T-helper 1 cell (primary cell): ENCODE results near the gene PLEKHA6.
"Not testable (repeated sequence)": the region's sequence is repeated elsewhere in the genome, so short reads cannot be mapped to it uniquely, and the experiment has no call there.

Experiments used
- DNase-seq, 5 donors: peaks; one replicate each; pipeline ENCODE4 v3.0.0-alpha.2; 2012 to 2020

PLEKHA6 gene

GRCh38 chr1:204258213-204259115 lies 101.3 kb downstream of the PLEKHA6 start:
- no peak for DNase-seq

- no peak for DNase-seq
Observed at GRCh38 chr1:204257446-204257845, 102.3 kb downstream of the PLEKHA6 start.

GRCh38 chr1:204256531-204256930 lies 103.2 kb downstream of the PLEKHA6 start:
- no peak for DNase-seq

- DNase-seq, result no peak
Observed at GRCh38 chr1:204255966-204256365, 103.8 kb downstream of the PLEKHA6 start.

GRCh38 chr1:204255225-204255624 lies 104.5 kb downstream of the PLEKHA6 start:
- DNase-seq, result no peak

GRCh38 chr1:204254031-204254661 lies 105.6 kb downstream of the PLEKHA6 start:
- DNase-seq, result no peak

GRCh38 chr1:204251926-204252689 lies 107.6 kb downstream of the PLEKHA6 start:
- no peak for DNase-seq

- DNase-seq, result no peak
Observed at GRCh38 chr1:204251286-204251685, 108.4 kb downstream of the PLEKHA6 start.

- DNase-seq, result no peak
Observed at GRCh38 chr1:204250428-204251030, 109.2 kb downstream of the PLEKHA6 start.

- no peak for DNase-seq
Observed at GRCh38 chr1:204249736-204250427, 109.8 kb downstream of the PLEKHA6 start.

- no peak for DNase-seq
Observed at GRCh38 chr1:204248954-204249353, 110.8 kb downstream of the PLEKHA6 start.

GRCh38 chr1:204246876-204247275 lies 112.9 kb downstream of the PLEKHA6 start:
- DNase-seq, result no peak

- DNase-seq, result no peak
Observed at GRCh38 chr1:204242920-204243319, 116.8 kb downstream of the PLEKHA6 start.

- no peak for DNase-seq
Observed at GRCh38 chr1:204241914-204242313, 117.8 kb downstream of the PLEKHA6 start.

- DNase-seq, result no peak
Observed at GRCh38 chr1:204241050-204241449, 118.7 kb downstream of the PLEKHA6 start.

- DNase-seq, result no peak
Observed at GRCh38 chr1:204240233-204240632, 119.5 kb downstream of the PLEKHA6 start.

GRCh38 chr1:204239401-204239800 lies 120.3 kb downstream of the PLEKHA6 start:
- not testable (repeated sequence) for DNase-seq

- not testable (repeated sequence) for DNase-seq
Observed at GRCh38 chr1:204238520-204238919, 121.2 kb downstream of the PLEKHA6 start.

- not testable (repeated sequence) for DNase-seq
Observed at GRCh38 chr1:204237515-204237914, 122.2 kb downstream of the PLEKHA6 start.

GRCh38 chr1:204232526-204232925 lies 127.2 kb downstream of the PLEKHA6 start:
- no peak for DNase-seq

GRCh38 chr1:204230211-204230610 lies 129.5 kb downstream of the PLEKHA6 start:
- DNase-seq, result no peak

GRCh38 chr1:204228896-204229295 lies 130.8 kb downstream of the PLEKHA6 start:
- DNase-seq, result no peak
